Suppressor macrophage (primary cell): ENCODE results near the gene KRTAP12-1.

Experiments used
- DNase-seq, 4 experiments: peaks; one replicate each; pipeline ENCODE4 v3.0.0-alpha.2; 2020 to 2022
- total RNA-seq, 17 experiments: gene quantifications; one replicate each; lab custom pipeline; 2026; ENCODE audit warnings: mixed read lengths in 6 of 17, inconsistent platforms in 3 of 17; lab: John Stamatoyannopoulos, UW

Gene KRTAP12-1, protein sequence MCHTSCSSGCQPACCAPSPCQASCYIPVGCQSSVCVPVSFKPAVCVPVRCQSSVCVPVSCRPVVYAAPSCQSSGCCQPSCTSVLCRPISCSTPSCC
- total RNA-seq, result 0 to 0.11 (median 0) reads per million in 17 experiments

GRCh38 chr21:44681861-44682579, at the start of gene KRTAP12-1:
Gene KRTAP12-1, minus strand, starts transcription at chr21:44682163. Its CDS starts 40 bp downstream, at chr21:44682123.
- no peak for DNase-seq

DNA sequence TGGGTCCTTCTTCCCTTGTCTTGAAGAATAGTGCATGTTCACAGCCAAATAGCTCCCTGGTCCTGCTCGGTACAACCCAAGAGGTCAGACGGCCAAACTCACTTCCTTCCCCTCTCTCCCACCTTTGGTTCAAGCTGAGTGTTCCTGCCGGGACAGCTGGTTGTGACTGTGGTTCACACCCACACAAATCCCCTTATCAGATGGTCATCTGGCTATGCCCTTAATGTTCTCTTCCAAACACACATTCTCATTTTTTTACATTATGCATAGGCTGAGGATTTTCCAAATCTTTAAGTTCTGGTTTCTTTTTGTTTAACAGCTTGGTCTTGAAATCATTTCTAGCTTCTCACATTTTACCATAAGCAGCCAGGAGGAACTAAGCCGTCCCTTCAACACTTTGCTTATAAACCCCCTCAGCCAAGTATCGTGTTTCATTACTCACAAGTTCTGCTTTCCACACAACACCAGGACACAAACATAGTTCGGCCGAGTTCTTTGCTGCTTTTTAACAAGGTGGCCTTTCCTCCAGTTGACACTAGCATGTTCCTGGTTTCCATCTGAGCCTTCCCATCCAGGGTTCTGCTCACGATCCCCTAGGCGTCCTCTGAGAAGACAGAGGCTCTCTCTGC, 49.1 kb upstream of the KRTAP12-1 start:
- DNase-seq, result no peak

- no peak for DNase-seq
Measured at GRCh38 chr21:44730028-44730395, 48.0 kb upstream of the KRTAP12-1 start.

DNA sequence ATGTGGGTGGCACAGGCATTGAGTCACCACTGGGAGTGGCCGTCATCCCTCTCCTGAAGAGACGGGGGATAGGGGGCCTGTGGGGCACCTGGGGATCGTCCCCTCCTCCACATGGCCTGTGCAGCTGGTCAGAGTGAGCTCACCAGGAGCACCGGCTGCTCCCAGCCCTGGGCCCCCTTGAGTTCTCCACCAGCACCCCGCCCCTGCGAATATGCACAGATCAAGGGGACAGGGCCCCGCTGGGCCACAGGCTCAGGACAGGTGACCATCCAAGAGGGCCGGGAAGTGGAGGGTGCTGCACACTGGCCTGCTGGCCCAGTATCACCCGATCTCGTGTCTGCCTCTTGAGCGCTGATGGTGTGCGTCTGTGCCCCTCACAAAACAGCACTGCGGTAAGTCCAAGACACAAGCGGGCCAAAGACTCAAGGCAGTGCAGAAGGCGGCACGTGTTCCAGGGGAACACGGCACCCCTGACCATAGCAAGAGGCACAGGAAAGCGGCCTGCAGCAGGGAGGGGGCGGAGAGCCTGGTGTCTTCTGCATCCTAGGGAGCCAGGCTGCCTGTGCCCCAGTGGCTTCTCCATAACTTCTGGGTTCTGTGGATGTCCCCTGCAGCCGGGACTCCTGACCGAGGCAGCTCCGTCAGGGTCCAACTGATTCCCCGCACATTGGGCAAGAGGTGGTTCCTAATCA, 47.5 kb upstream of the KRTAP12-1 start:
- DNase-seq, result no peak

GRCh38 chr21:44728716-44729115, 46.8 kb upstream of the KRTAP12-1 start:
- DNase-seq, result no peak

DNA sequence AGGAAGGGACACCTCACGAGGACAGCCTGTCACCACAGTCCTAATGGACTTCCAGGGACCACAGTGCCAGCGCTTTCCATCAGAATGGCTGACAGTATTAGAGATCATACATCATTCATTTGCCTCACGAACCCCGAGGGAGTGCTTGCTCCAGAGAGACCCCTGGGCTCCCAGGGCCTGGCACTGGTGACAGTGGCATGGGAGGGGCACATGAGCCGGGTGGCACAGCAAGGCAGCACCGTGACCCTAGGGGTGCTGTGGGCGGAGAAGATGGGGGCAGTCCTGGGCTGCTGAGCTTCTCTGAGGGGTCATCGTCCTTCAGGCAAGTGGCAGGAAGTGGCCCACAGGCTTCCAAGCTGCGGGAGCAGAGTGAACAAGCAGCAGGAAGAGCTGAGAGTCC, 45.8 kb upstream of the KRTAP12-1 start:
- no peak for DNase-seq

- DNase-seq, result no peak
Measured at GRCh38 chr21:44727321-44727720, 45.4 kb upstream of the KRTAP12-1 start.

DNA sequence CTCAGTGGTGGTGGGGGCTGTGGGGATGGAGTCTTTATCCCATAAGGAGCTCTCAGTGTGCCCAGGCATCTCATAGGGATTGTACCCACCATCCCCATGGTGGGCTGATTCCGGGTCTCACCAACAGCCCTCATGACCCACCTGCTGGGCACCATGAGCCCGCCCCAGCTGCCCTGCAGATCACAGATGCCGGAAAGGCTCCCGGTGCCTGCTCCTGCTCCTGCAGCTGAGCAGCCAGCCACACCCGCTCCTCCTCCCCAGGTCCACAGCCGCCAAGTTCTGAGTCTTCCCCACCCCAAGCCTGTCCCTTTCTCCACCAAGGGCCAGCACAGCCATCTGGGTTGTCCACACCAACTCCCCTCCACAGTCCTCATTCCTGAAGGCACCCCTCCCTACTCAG, 44.9 kb upstream of the KRTAP12-1 start:
- DNase-seq, result no peak

- DNase-seq, result no peak
Measured at GRCh38 chr21:44724926-44725325, 43.0 kb upstream of the KRTAP12-1 start.

GRCh38 chr21:44724196-44724595, 42.2 kb upstream of the KRTAP12-1 start:
- no peak for DNase-seq

GRCh38 chr21:44723177-44724131, 41.5 kb upstream of the KRTAP12-1 start:
- peak in 1 of 4 experiments; percentile 8 for DNase-seq

GRCh38 chr21:44722731-44723130, 40.8 kb upstream of the KRTAP12-1 start:
- DNase-seq, result no peak

DNA sequence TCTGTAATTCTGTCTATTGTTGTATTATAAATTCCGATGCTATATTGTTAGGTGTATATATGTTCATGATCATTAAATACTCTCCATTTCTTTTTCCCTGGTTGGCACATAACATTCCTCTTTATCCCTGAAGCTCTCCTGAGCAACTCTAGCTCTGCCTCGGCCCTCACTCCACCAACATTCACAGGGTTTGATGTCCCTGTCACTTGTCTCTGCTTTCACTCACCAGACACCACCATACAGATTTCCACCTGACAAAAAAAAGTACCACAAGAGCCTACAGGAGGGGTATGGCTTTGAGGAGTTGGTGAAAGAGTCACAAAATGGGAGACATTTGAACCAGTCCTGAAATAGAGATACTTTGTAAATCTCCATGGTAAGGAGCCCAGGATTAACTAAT, 38.2 kb upstream of the KRTAP12-1 start:
- no peak for DNase-seq

DNA sequence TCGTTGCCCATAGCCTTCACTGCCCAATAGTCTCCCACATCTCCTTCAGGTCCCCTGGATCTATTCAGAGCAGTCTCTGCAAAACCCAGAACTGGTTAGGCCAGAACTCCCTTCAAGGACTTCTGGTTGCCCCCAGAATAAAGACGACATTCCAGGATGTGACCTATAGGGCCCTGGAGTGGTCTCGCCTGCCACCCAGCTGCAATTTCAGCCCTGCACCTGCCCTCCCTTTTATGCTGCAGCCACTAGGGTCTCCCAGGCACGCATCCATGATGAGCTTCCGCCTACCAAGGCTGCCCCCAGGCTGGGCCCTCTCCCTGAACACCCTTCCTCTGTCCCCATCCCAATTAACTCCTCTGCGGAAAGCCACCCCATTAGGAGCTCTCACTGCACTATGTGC, 36.6 kb upstream of the KRTAP12-1 start:
- no peak for DNase-seq

GRCh38 chr21:44718093-44718492, 36.1 kb upstream of the KRTAP12-1 start:
- no peak for DNase-seq

GRCh38 chr21:44716984-44717383, 35.0 kb upstream of the KRTAP12-1 start:
- DNase-seq, result no peak

GRCh38 chr21:44714905-44715304, 32.9 kb upstream of the KRTAP12-1 start:
- DNase-seq, result no peak

- no peak for DNase-seq
Measured at GRCh38 chr21:44713846-44714245, 31.9 kb upstream of the KRTAP12-1 start.

GRCh38 chr21:44713130-44713529, 31.2 kb upstream of the KRTAP12-1 start:
- DNase-seq, result no peak

DNA sequence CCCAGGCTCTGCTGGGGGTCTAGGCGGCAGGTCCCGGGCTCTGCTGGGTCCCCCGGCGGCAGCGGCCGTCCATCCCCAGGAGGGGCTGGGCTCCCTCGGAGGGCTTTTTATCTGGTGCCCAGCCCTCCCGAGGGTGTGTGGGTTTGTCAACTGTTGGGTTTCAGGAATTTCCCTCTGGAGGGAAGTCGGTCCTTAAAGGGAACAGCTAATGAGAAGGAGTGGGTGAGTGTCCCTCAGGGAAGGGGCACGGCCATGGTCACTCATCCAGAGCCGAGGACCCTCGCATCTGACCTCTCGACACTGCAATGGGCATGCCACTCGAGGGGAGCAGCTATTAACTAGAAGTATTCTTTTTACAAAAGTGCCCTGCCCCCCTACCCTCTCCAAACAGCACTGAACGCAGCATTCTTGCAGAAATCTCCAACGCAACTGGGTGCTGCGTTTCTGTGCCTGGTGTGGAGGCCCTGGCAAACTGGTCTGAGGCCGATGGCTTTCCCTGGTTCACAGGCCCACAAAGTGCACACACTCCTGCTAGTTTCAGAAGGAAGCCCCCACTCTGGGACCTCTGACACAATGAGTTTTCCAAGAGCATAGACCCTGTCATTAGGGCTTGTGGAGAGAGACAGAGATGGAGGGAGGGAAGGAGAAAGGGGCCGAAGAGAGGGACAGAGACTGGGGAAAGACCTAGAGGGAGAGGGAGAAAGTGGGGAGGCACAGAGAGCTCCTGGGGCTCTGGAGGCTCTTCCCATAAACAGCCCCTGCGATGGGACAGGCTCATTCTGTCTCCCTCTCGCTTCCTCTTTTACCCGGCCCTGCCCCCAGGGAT, 30.5 kb upstream of the KRTAP12-1 start:
- no peak for DNase-seq
